PC-3 (cell line): ENCODE data around the gene KCNQ1. TPM values are rescaled to one million over a fixed set of nuclear protein-coding genes. Genes with fewer than 3 reads are reported as not detected.

Source experiments
- ATAC-seq: fragments of 200-7000 bp; cut with Tn5 transposase; 2 replicates; pipeline ENCODE4 v1.9.1; 2020; ENCODE audit warnings: mild to moderate bottlenecking, moderate library complexity
- BruUV-seq: library from RNA; stranded (reverse); fragments of 400-500 nt; replicated peaks from 2 replicates; lab custom pipeline; 2021; lab: Mats Ljungman, UMichigan
- CTCF ChIA-PET: fragments of 300-600 bp; sonication (Branson Sonifier 250); formaldehyde crosslinking; loops from one replicate; lab custom pipeline; 2022; ENCODE audit warnings: antibody characterized with exemption; lab: Charles Lee
- POLR2A ChIA-PET: fragments of 300-600 bp; sonication (Branson Sonifier 250); formaldehyde crosslinking; loops from one replicate; lab custom pipeline; 2022; ENCODE audit warnings: antibody characterized with exemption; ENCODE audit not compliant: unreplicated experiment; lab: Charles Lee
- DNase-seq: peaks from one replicate; pipeline ENCODE4 v3.0.0-alpha.2; 2015
- H2AFZ ChIP-seq: fragments of 300-600 bp; sonication (generic); 2 replicates; pipeline ENCODE4 v1.6.0; 2016; ENCODE audit warnings: antibody characterized with exemption, low read length
- H3F3A ChIP-seq: fragments of 300-600 bp; sonication (generic); one replicate; pipeline ENCODE4 v1.6.0; 2017; ENCODE audit warnings: antibody characterized with exemption, low read length, control low read depth, mild to moderate bottlenecking; ENCODE audit not compliant: unreplicated experiment
- H3K27ac ChIP-seq: fragments of 300-600 bp; sonication (generic); 2 replicates; pipeline ENCODE4 v1.5.1; 2016; ENCODE audit warnings: mild to moderate bottlenecking, low read length
- H3K27me3 ChIP-seq: fragments of 300-600 bp; sonication (generic); 2 replicates; pipeline ENCODE4 v1.6.1; 2016; ENCODE audit warnings: low read length, mixed read lengths
- H3K36me3 ChIP-seq: fragments of 300-600 bp; sonication (generic); 2 replicates; pipeline ENCODE4 v1.6.1; 2016; ENCODE audit warnings: low read depth, mixed run types, low read length, mixed read lengths
- H3K4me1 ChIP-seq: fragments of 300-600 bp; sonication (generic); 2 replicates; pipeline ENCODE4 v1.5.1; 2016; ENCODE audit warnings: low read length; ENCODE audit not compliant: insufficient read depth
- H3K4me2 ChIP-seq: fragments of 300-600 bp; sonication (generic); 2 replicates; pipeline ENCODE4 v1.6.0; 2016; ENCODE audit warnings: low read length
- H3K4me3 ChIP-seq: fragments of 300-600 bp; sonication (generic); 2 replicates; pipeline ENCODE4 v1.5.1; 2016; ENCODE audit warnings: mild to moderate bottlenecking, low read length, mixed read lengths
- H3K79me2 ChIP-seq: fragments of 300-600 bp; sonication (generic); 2 replicates; pipeline ENCODE4 v1.6.1; 2017; ENCODE audit warnings: low read length, mixed read lengths
- H3K9ac ChIP-seq: fragments of 300-600 bp; sonication (generic); 2 replicates; pipeline ENCODE4 v1.6.0; 2016; ENCODE audit warnings: mild to moderate bottlenecking, low read length
- H3K9me2 ChIP-seq: fragments of 300-600 bp; sonication (generic); replicated peaks from 2 replicates; pipeline ENCODE4 v1.6.1; 2016; ENCODE audit warnings: mixed run types, low read length, mixed read lengths
- H3K9me3 ChIP-seq: fragments of 300-600 bp; sonication (generic); 2 replicates; pipeline ENCODE4 v1.6.1; 2016; ENCODE audit warnings: low read length, mixed read lengths
- H4K20me1 ChIP-seq: fragments of 300-600 bp; sonication (generic); 2 replicates; pipeline ENCODE4 v1.6.1; 2016; ENCODE audit warnings: low read length, mixed read lengths
- CTCF ChIP-seq: fragments of 300-600 bp; sonication (generic); conservative IDR thresholded peaks from 2 replicates; pipeline ENCODE4 v1.5.1; 2017; ENCODE audit warnings: antibody characterized with exemption, low read depth, mild to moderate bottlenecking, low read length
- EZH2 ChIP-seq: fragments of 300-600 bp; sonication (generic); IDR thresholded peaks from one replicate; pipeline ENCODE4 v1.6.1; 2017; ENCODE audit warnings: antibody characterized with exemption, mild to moderate bottlenecking, low read length; ENCODE audit not compliant: unreplicated experiment
- EZH2phosphoT487 ChIP-seq: fragments of 300-600 bp; sonication (generic); IDR thresholded peaks from 2 replicates; pipeline ENCODE4 v1.6.1; 2018; ENCODE audit warnings: mild to moderate bottlenecking, antibody characterized with exemption, low read length, borderline replicate concordance
- intact Hi-C: fragments of 100-400 bp; cut with micrococcal nuclease; formaldehyde crosslinking; loops from 2 replicates; pipeline ENCODE4 v1.9.0; 2023
- total RNA-seq: library from RNA; depleted of rRNA; stranded (reverse); fragments of >200 nt; gene quantifications from 2 replicates; pipeline ENCODE4 v1.2.3, GENCODE V29; 2014

The KCNQ1 gene
- total RNA-seq, 1 experiment from 2014 or later = 0.40 TPM

GRCh38 chr11:2518111-2518982 lies 73.5 kb downstream of the KCNQ1 start:
- ChIA-PET POLR2A (no interaction called here), CTCF (no interaction called here)
- Histone ChIP-seq H3K9me2 (no peaks in the 10 kb centered on the region), H3K9ac (no peak overlapping the region), H3K27me3 (no peaks in the 10 kb centered on the region), H4K20me1 (no peaks in the 10 kb centered on the region), H3K36me3 (no peaks in the 10 kb centered on the region), H2AFZ (no peak overlapping the region), H3K4me1 (no peaks in the 10 kb centered on the region), H3K79me2 (no peaks in the 10 kb centered on the region), H3K27ac (no peak overlapping the region), H3F3A (no peaks in the 10 kb centered on the region), H3K4me2 (no peak overlapping the region), H3K4me3 (no peak overlapping the region), H3K9me3 (no peaks in the 10 kb centered on the region)
- intact Hi-C loops = no loop called here
- ATAC-seq (no peak), DNase-seq (no peak)
- no TSS peak for BruUV-seq
- TF ChIP-seq EZH2 (no peak), CTCF (no peak), EZH2phosphoT487 (no peak)

GRCh38 chr11:2518983-2519340 lies 74.2 kb downstream of the KCNQ1 start:
- intact Hi-C loops = no loop called here
- no peak overlapping the region for H2AFZ ChIP-seq
- H3F3A ChIP-seq = no peaks in the 10 kb centered on the region
- no peak for ATAC-seq
- TF ChIP-seq EZH2phosphoT487 (no peak), EZH2 (no peak), CTCF (no peak)
- H3K27ac ChIP-seq = no peak overlapping the region
- no TSS peak for BruUV-seq
- DNase-seq = no peak
- H3K27me3 ChIP-seq = no peaks in the 10 kb centered on the region
- H3K79me2 ChIP-seq = no peaks in the 10 kb centered on the region
- ChIA-PET POLR2A (no interaction called here), CTCF (no interaction called here)
- H3K9ac ChIP-seq = no peak overlapping the region
- H4K20me1 ChIP-seq = no peaks in the 10 kb centered on the region
- H3K9me2 ChIP-seq = no peaks in the 10 kb centered on the region
- H3K36me3 ChIP-seq = no peaks in the 10 kb centered on the region
- H3K4me1 ChIP-seq = no peaks in the 10 kb centered on the region
- no peak overlapping the region for H3K4me3 ChIP-seq
- no peak overlapping the region for H3K4me2 ChIP-seq
- no peaks in the 10 kb centered on the region for H3K9me3 ChIP-seq

- no peak overlapping the region for H3K4me2 ChIP-seq
- DNase-seq = no peak
- H3K4me1 ChIP-seq = no peaks in the 10 kb centered on the region
- no peaks in the 10 kb centered on the region for H3K79me2 ChIP-seq
- no peak overlapping the region for H3K27ac ChIP-seq
- no peaks in the 10 kb centered on the region for H3F3A ChIP-seq
- H3K4me3 ChIP-seq = no peak overlapping the region
- H4K20me1 ChIP-seq = no peaks in the 10 kb centered on the region
- ChIA-PET POLR2A (no interaction called here), CTCF (no interaction called here)
- H3K9me2 ChIP-seq = no peaks in the 10 kb centered on the region
- no peak for ATAC-seq
- no peaks in the 10 kb centered on the region for H3K9me3 ChIP-seq
- intact Hi-C loops = no loop called here
- no peak overlapping the region for H2AFZ ChIP-seq
- no TSS peak for BruUV-seq
- H3K9ac ChIP-seq = no peak overlapping the region
- H3K27me3 ChIP-seq = no peaks in the 10 kb centered on the region
- no peak for TF ChIP-seq EZH2
- TF ChIP-seq EZH2phosphoT487 = no peak
- TF ChIP-seq CTCF = no peak
- no peaks in the 10 kb centered on the region for H3K36me3 ChIP-seq
Observed at GRCh38 chr11:2519517-2519861, 74.7 kb downstream of the KCNQ1 start.
